Urinary bladder (tissue), 4 donors: ENCODE data around the gene KRTAP19-1. TPM values are rescaled to one million over a fixed set of nuclear protein-coding genes. Genes with fewer than 3 reads are reported as not detected.
"Not testable (repeated sequence)": the region's sequence is repeated elsewhere in the genome, so short reads cannot be mapped to it uniquely, and the experiment has no call there.

Experiments
- DNase-seq: peaks from one replicate; pipeline ENCODE4 v3.0.0-alpha.2; 2015; ENCODE audit errors: extremely low spot score
- H3K27ac ChIP-seq: one replicate; pipeline ENCODE4 v1.5.1; 2013; ENCODE audit warnings: low read depth, mild to moderate bottlenecking, moderate library complexity
- H3K36me3 ChIP-seq: one replicate; pipeline ENCODE4 v1.6.1; 2013; ENCODE audit warnings: mild to moderate bottlenecking, moderate library complexity; ENCODE audit not compliant: insufficient read depth
- H3K4me1 ChIP-seq: one replicate; pipeline ENCODE4 v1.6.1; 2013; ENCODE audit warnings: mild to moderate bottlenecking, moderate library complexity; ENCODE audit not compliant: insufficient read depth
- H3K4me3 ChIP-seq: one replicate; pipeline ENCODE4 v1.5.1; 2013; ENCODE audit warnings: low read depth, low read length
- WGBS: extraction: QIAGEN DNeasy Blood & Tissue Kit; methylation state at CpG from one replicate; pipeline ENCODE4 v1.1.7; 2013; 5-methylcytosine and 5-hydroxymethylcytosine counted together
- polyA plus RNA-seq: library from polyadenylated mRNA; stranded (reverse); fragments of 200-250 nt; gene quantifications from one replicate; pipeline ENCODE4 v1.2.3, GENCODE V29; 2013
- total RNA-seq: library from RNA; depleted of rRNA; stranded (reverse); fragments of >200 nt; gene quantifications from one replicate; pipeline ENCODE4 v1.2.3, GENCODE V29; 2014
- donor health status: healthy with polysubstance abuse.
- donor health status: healthy.

The KRTAP19-1 gene
- total RNA-seq (not detected), polyA plus RNA-seq (not detected)

DNA sequence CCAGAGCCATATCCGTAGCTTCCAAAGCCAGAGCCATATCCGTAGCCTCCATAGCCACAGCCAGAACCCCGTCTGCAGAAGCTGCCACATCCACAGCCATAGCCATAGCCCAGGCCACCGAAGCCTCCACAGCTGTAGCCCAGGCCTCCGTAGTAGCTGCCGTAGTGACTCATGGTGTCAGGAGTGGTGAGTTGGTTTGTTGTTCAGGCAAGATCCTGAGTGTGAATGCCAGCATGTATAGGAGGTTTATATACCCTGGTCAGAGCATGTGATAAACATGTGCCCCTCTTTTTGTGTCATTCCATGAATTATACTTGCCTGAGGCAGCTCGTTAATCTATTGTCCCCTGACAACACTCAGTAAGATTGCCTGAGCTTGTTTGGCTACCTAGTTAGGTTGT is at the start of gene KRTAP19-1:
Gene KRTAP19-1 (minus strand): TSS at position 223 of the 400 bp plus-strand sequence. CDS start 50 bp downstream, at position 173.
- no peak within 1 kb of the TSS for H3K4me3 ChIP-seq
- no peak within 1 kb of the TSS for H3K27ac ChIP-seq
- WGBS = 89% methylated on average over 7 of the region's 7 CpGs
- H3K4me1 ChIP-seq = no peaks in the 10 kb centered on the region
- H3K36me3 ChIP-seq = no peaks in the 10 kb centered on the region
- DNase-seq = no peak

DNA sequence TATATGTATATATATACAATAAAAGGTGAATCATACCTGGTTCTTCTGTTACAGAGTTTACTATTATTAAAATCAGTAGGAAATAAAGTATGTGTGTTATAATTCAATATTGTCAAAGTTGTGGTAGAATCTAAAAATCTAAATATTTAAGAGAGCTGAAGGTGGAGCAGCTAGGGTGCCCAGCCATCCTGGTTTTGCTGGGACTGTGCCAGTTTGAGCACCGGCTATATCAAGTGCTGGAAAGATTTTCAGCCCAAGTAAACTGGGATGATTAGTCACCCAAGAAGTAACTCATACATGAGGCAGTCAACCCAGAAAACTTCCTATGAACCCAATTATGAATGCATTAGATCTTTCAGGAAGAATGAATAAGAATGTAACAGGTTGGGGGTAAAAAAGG is 38.7 kb upstream of the KRTAP19-1 start:
- 80% methylated on average over 1 of the region's 1 CpG for WGBS

DNA sequence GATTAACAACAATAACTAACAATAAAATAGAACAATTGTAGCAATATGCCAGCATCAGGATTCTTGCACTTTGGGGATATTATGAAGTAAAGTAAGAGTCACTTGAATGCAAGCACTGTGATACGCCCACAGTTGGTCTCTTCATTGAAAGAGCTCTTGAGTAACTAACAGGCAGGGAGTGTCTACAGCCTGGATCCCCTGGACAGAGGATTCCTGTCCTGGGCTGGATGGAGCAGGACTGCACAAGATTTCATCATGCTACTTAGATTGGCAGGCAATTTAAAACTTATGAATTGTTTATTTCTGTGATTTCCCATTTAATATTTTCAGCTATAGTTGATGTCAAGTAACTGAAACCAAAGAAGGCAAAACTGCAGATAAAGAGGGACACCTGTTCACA is 35.5 kb upstream of the KRTAP19-1 start:
- Histone ChIP-seq H3K4me1 (no peaks in the 10 kb centered on the region), H3K27ac (no peak overlapping the region), H3K36me3 (no peaks in the 10 kb centered on the region), H3K4me3 (no peak overlapping the region)
- DNase-seq = no peak
- WGBS = 83% methylated on average over 1 of the region's 1 CpG

More for the DNA sequence above, 38.7 kb upstream of the KRTAP19-1 start:
- Histone ChIP-seq H3K27ac (no peak overlapping the region), H3K4me1 (no peaks in the 10 kb centered on the region), H3K4me3 (no peak overlapping the region), H3K36me3 (no peaks in the 10 kb centered on the region)
- DNase-seq = no peak

DNA sequence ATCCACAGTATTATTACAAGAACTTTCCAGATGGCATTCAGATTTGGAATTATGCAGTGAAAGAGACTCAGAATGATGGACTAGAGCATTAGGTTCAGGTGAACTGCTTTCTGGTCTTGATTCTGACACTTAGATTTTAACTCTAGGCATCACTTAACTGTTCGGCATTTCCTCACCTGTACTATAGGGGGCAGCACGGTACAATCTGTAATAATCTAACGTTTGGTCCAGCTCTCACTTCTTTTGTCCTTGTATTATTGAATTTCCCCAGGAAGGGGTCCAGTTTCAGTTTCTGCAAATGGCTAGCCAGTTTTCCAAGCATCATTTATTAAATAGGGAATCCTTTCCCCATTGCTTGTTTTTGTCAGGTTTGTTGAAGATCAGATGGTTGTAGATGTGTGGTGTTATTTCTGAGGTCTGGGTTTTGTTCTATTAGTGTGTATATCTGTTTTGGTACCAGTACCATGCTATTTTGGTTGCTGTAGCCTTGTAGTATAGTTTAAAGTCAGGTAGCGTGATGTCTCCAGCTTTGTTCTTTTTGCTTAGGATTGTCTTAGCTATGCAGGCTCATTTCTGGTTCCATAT is 25.5 kb upstream of the KRTAP19-1 start:
- not testable (repeated sequence) for DNase-seq, H3K4me1 ChIP-seq, H3K27ac ChIP-seq, H3K4me3 ChIP-seq, H3K36me3 ChIP-seq
- 27% methylated on average over 4 of the region's 4 CpGs for WGBS

DNA sequence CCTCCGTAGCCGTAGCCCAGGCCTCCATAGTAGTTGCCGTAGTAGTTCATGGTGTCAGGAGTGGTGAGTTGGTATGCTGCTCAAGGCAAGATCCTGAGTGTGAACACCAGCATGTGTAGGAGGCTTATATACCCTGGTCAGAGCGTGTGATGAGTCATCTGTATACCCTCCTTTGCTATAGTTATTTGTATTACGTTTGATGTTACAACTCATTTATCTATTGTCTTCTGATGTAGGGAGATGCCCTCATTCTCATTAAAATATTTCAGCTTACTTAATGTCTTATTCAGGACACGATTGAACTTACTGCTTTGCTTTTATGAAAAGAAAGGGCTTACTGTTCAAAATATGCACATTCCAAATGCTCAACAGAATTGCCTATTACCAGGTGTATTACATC is 21.9 kb upstream of the KRTAP19-1 start, which contains the start of gene KRTAP19-5:
Gene KRTAP19-5 (minus strand): TSS at position 101 of the 400 bp plus-strand sequence. CDS start 51 bp downstream, at position 50.
- H3K36me3 ChIP-seq = no peaks in the 10 kb centered on the region
- no peak for DNase-seq
- H3K4me1 ChIP-seq = no peaks in the 10 kb centered on the region
- H3K27ac ChIP-seq = no peak within 1 kb of the TSS
- WGBS = 78% methylated on average over 6 of the region's 6 CpGs
- no peak within 1 kb of the TSS for H3K4me3 ChIP-seq

DNA sequence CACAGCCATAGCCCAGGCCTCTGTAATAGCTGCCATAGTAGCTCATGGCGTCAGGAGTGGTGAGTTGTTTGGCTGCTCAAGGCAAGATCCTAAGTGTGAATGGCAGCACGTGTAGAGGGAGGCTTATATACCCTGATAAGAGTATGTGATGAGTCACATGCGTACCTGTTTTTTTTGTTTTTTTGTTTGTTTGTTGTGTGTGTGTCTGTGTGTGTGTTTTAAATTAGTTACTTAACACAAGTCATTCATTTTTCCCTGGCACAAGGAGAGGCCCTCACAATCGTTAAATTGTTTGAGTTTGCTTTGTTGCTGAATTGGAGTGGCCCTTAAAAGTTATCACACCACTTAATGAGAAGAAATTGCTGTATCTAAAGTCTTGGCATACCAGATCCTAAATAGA is 16.9 kb upstream of the KRTAP19-1 start, which contains the start of gene KRTAP19-4:
Gene KRTAP19-4 (minus strand): TSS at position 101 of the 400 bp plus-strand sequence. CDS start 55 bp downstream, at position 46.
- no peaks in the 10 kb centered on the region for H3K36me3 ChIP-seq
- H3K4me3 ChIP-seq = no peak within 1 kb of the TSS
- H3K27ac ChIP-seq = no peak within 1 kb of the TSS
- WGBS = 74% methylated on average over 4 of the region's 4 CpGs
- DNase-seq = no peak
- no peaks in the 10 kb centered on the region for H3K4me1 ChIP-seq

DNA sequence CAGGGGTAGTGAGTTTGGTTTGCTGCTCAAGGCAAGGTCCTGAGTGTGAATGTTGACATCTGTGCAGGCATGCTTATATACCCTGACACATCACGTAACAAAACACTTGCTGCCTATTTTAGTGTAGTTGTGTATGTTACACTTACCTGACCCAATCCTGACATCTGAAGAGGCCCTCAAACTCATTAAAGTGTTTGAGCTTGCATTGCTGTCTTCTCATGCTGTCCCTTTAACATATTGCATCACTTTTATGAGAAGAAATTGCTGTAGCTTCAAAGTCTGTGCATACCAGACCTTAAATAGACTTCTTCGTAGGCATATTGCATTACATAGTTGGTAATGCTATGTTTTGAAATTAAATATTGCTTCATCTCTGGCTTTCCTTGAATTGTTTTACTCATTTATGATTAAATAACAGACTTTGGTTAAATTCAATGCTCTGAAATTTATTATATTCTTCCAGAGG is 11.8 kb upstream of the KRTAP19-1 start, which contains the start of gene KRTAP19-3:
Gene KRTAP19-3 (minus strand): TSS at position 51 of the 466 bp plus-strand sequence. CDS start 56 bp downstream, outside the sequence.
- no peak within 1 kb of the TSS for H3K4me3 ChIP-seq
- no peak for DNase-seq
- no peaks in the 10 kb centered on the region for H3K36me3 ChIP-seq
- H3K4me1 ChIP-seq = no peaks in the 10 kb centered on the region
- no peak within 1 kb of the TSS for H3K27ac ChIP-seq
- WGBS = 61% methylated on average over 2 of the region's 2 CpGs

DNA sequence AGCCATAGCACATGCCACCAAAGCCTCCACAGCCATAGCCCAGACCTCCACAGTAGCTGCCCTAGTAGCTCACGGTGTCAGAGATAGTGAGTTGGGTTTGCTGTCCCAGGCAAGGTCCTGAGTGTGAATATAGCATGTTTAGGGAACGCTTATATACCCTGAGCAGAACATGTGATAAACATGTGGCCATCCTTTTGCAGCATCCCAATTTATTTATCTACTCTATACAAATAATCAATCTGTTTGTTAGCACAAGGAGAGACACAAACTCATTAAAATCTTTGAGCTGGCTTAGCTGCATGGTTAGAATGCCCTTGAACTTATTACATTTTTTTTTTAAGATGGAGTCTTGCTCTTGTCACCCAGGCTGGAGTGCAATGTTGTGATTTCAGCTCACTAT is 7.2 kb upstream of the KRTAP19-1 start, which contains the start of gene KRTAP19-2:
Gene KRTAP19-2 (minus strand): TSS at position 101 of the 400 bp plus-strand sequence. CDS start 88 bp downstream, at position 13.
- no peaks in the 10 kb centered on the region for H3K4me1 ChIP-seq
- H3K4me3 ChIP-seq = no peak within 1 kb of the TSS
- no peaks in the 10 kb centered on the region for H3K36me3 ChIP-seq
- DNase-seq = no peak
- H3K27ac ChIP-seq = no peak within 1 kb of the TSS
- WGBS = 88% methylated on average over 2 of the region's 2 CpGs

DNA sequence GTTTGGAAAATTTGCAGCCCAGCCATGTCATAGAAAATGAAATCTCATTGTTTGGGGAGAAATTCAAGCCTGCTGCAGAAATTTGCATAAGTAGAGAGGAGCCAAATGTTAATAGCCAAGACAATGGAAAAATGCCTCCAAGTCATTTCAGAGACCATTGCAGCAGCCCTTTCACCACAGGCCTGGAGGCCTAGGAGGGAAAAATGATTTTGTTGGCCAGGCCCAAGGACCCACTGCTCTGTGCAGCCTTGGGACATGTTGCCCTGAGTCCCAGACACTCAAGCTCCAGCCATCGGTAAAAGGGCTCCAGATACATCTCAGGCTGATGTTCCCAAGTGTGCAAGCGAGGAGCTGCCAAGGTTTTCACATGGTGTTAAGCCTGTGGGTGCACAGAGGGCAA is 6.0 kb upstream of the KRTAP19-1 start:
- Histone ChIP-seq H3K36me3 (no peaks in the 10 kb centered on the region), H3K4me3 (no peak overlapping the region), H3K27ac (no peak overlapping the region), H3K4me1 (no peaks in the 10 kb centered on the region)
- WGBS = 71% methylated on average over 2 of the region's 2 CpGs
- DNase-seq = no peak

DNA sequence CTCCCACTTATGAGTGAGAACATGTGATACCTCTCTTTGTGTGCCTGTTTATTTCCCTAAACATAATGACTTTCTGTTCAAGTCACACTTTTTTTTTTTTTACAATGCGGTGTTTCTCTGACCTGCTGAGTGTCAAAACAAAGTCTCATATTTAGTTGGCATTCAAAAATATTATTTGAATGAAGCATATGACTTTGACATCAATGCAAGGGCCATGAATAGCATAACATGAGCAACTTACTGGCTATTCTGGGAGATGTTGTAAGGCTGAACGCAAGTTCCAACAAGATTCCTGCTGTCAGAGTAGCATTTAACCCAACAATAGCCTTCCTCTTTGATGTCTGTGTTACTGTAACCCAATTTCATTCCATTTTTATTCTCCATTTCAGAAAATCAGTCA is 2.0 kb upstream of the KRTAP19-1 start:
- DNase-seq = no peak
- no peak overlapping the region for H3K27ac ChIP-seq
- WGBS = 68% methylated on average over 2 of the region's 2 CpGs

DNA sequence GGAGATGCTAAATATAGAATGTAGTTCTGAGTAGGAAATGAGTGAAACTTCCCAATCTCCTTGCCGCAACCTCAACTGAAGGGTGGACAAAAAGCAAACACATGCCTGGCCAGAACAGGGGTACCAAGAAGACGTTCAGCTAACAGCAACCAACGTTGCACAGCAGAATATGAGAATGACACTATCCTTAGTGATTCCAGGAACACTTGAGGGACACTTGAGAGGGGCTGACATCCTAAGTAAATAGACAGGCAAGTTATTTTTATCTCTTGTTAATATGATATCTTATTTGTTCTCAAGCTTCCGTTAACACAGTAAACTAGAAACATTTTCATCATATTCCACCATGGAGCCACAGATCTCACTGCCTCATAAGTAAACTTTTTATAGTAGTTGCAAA is 908 bp downstream of the KRTAP19-1 start:
- no peak for DNase-seq
- Histone ChIP-seq H3K36me3 (no peaks in the 10 kb centered on the region), H3K4me1 (no peaks in the 10 kb centered on the region), H3K4me3 (no peak overlapping the region), H3K27ac (no peak overlapping the region)
- WGBS = 68% methylated on average over 4 of the region's 4 CpGs

More for the DNA sequence above, 2.0 kb upstream of the KRTAP19-1 start:
- no peak overlapping the region for H3K4me3 ChIP-seq
- no peaks in the 10 kb centered on the region for H3K36me3 ChIP-seq
- no peaks in the 10 kb centered on the region for H3K4me1 ChIP-seq

DNA sequence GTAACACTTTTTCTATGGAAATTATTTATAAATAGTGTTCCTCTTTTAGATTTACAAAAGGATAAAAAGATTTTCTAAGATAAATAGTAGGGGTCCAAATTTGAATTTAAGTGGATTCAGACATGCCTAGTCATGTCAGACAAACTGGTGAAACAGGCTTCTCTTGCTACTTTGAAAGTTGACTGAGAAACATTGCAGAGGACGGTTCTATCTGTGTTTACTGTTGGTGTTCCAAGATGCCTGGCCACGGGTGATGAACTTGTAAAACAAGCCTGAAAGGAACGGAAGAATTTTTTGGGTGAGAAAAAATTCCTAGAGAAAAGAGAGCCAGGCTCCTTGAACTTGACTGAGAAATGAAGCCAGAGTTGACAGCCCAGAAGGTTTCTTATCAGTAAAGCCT is 2.2 kb downstream of the KRTAP19-1 start:
- WGBS = 20% methylated on average over 3 of the region's 3 CpGs
- H3K4me1 ChIP-seq = no peaks in the 10 kb centered on the region
- H3K27ac ChIP-seq = no peak overlapping the region
- peak; percentile 41 for DNase-seq
- H3K36me3 ChIP-seq = no peaks in the 10 kb centered on the region
- H3K4me3 ChIP-seq = no peak overlapping the region

DNA sequence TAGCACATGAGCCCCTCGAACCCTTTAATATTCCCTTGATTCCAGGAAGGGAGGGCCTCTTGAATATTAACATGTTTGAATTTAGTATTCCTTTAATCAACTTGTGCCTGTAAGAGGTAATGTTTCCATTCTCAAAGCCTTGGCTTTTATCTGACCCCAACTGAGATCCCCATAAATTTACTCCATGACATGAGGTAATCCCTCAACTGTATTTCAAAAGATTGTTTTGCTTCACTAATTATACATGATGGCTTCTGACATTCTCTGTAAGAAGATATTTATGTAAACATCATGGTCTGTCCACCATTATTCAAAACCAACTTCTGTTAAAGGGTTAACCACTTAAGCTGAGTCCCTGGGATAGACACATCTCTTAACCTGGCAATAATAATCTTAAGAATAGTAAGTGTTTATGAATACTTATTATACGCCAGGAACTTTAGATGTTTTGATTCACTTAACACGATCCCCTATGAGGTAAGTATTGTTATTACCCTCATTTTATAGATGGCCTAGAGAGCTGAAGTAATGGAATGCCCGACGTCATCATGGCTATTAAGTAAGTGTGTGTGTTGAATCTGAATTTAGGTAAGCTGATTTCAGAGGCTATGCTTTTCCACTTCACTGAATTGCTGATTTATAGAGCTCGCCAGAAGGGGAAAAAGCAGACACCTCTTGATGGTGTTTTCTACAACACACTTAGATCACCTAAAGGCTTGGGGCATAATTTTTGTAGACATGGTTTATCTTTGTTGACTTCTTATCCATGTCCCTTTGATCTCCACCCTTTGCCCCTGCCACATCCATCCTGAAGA is 11.1 kb downstream of the KRTAP19-1 start:
- DNase-seq = no peak
- no peaks in the 10 kb centered on the region for H3K36me3 ChIP-seq
- no peaks in the 10 kb centered on the region for H3K4me1 ChIP-seq
- WGBS = 45% methylated on average over 6 of the region's 6 CpGs
- H3K4me3 ChIP-seq = no peak overlapping the region
- no peak overlapping the region for H3K27ac ChIP-seq

DNA sequence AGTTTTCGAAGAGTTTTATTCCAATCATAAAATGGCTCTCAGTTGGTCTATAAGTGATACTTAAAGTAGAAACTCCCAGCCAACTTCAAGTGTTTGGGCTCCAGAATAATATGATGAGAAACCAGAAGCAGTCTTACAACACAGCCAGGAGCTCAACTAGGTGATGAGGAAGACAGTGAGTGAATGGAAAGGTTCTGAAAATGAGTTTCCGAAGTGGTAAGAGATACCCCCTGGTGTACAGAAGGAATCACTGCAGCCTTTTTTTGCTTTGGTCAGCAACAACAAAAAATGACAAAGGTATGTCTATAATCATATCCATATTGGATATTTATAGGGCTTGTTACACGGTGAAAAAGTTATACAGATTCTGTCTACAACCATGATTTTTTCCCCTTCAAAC is 16.5 kb downstream of the KRTAP19-1 start:
- no peaks in the 10 kb centered on the region for H3K36me3 ChIP-seq
- no peak for DNase-seq
- H3K27ac ChIP-seq = no peak overlapping the region
- H3K4me3 ChIP-seq = no peak overlapping the region
- WGBS = 50% methylated on average over 3 of the region's 3 CpGs
- H3K4me1 ChIP-seq = no peaks in the 10 kb centered on the region
